Upper lobe of left lung (tissue), 6 donors: ENCODE results near the gene PDZK1IP1. TPM values are rescaled to one million over a fixed set of nuclear protein-coding genes. Genes with fewer than 3 reads are reported as not detected.

Experiments
- ATAC-seq, 2 donors: fragments of 200-7000 bp; cut with Tn5 transposase; one replicate each; pipeline ENCODE4 v1.9.1; 2022; ENCODE audit warnings: mild to moderate bottlenecking in 2 of 2, moderate library complexity in 2 of 2; ENCODE audit not compliant: low FRiP score in 2 of 2
- DNase-seq, 2 donors: peaks; one replicate each; pipeline ENCODE4 v3.0.0-alpha.2; 2019 to 2020
- H3K27ac ChIP-seq, 4 donors: fragments of 200-600 bp; sonication (generic); one replicate each; pipeline ENCODE4 v1.5.1; 2016 to 2019
- H3K27me3 ChIP-seq, 4 donors: fragments of 200-600 bp; sonication (generic); one replicate each; pipeline ENCODE4 v1.5.1; 2017 to 2019
- H3K36me3 ChIP-seq, 4 donors: fragments of 200-600 bp; sonication (generic); one replicate each; pipeline ENCODE4 v1.5.1; 2016 to 2019
- H3K4me1 ChIP-seq, 4 donors: fragments of 200-600 bp; sonication (generic); one replicate each; pipeline ENCODE4 v1.5.1; 2018 to 2019
- H3K4me3 ChIP-seq, 4 donors: fragments of 200-600 bp; sonication (generic); one replicate each; pipeline ENCODE4 v1.5.1; 2017 to 2019; ENCODE audit warnings: mild to moderate bottlenecking in 2 of 4, moderate library complexity in 1 of 4
- H3K9me3 ChIP-seq, 4 donors: fragments of 200-600 bp; sonication (generic); one replicate each; pipeline ENCODE4 v1.5.1; 2018 to 2019
- EP300 ChIP-seq, 4 donors: sonication (generic); formaldehyde crosslinking; IDR thresholded peaks; one replicate each; pipeline ENCODE4 v1.5.1; 2017; ENCODE audit warnings: antibody characterized with exemption in 4 of 4, control low read depth in 2 of 4
- POLR2A ChIP-seq, 4 donors: fragments of 450-650 bp; IDR thresholded peaks; one replicate each; pipeline ENCODE4 v1.5.1; 2016 to 2017; ENCODE audit warnings: antibody characterized with exemption in 4 of 4, mild to moderate bottlenecking in 2 of 4
- POLR2AphosphoS5 ChIP-seq, 2 donors: sonication (generic); formaldehyde crosslinking; IDR thresholded peaks; one replicate each; pipeline ENCODE4 v1.5.1; 2017; ENCODE audit warnings: antibody characterized with exemption in 2 of 2
- WGBS, 2 donors: methylation state at CpG; one replicate each; pipeline ENCODE4 v1.1.5; 2017 to 2018; 5-methylcytosine and 5-hydroxymethylcytosine counted together
- total RNA-seq, 6 donors: library from RNA; depleted of rRNA in 4 of 6; stranded (reverse); fragments of >200 nt in 4 of 6; gene quantifications; one replicate each; pipeline versions ENCODE4 v1.1.0 to v1.2.1, GENCODE V29; 2016 to 2021
- TF ChIP-seq, protein P1 (sequence below), 6 experiments: fragments of 450-650 bp in 4 of 6; fragments of 200-600 bp in 2 of 6; sonication (generic) in 2 of 6; IDR thresholded peaks; one replicate each; pipeline ENCODE4 v1.5.1; 2016 to 2019; ENCODE audit warnings: antibody characterized with exemption in 6 of 6
- donor health status: DM: no; HTN: no; CAD: no; lungs with moderate emphysema.
- donor health status: DM: no; HTN: yes; CAD: no; lungs with severe emphysema.

Gene PDZK1IP1
- total RNA-seq, 6 donors from 2014 or later = 17.8 to 57.6 (median 41.4) TPM

DNA sequence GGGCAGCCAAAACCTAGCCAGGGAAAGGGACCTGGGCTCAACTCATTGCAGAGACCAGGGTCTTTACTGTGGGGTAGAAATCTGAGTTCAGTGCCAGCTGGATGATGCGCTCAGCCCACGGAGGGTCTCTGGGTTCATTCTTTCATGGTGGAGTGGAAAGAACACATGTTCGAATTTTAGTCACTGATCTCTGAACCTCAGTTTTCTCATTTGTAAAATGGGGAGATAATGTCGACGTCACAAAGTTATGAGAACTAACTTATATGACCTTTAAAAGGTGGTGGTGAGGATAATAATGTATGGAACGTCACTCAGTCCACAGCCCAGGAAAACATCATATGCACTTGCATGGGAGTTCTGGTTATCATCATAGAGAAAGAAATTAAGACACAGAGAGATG, 43.4 kb upstream of the PDZK1IP1 start:
- peak overlapping the region; percentile 84 to 91 (median 88) for H3K27ac ChIP-seq
- H3K9me3 ChIP-seq = no peaks in the 10 kb centered on the region
- no peak for DNase-seq
- peaks cover 37 to 51% (median 45%) of the 10 kb centered on the region in 4 donors for H3K4me1 ChIP-seq
- no peak for ATAC-seq
- H3K27me3 ChIP-seq = peaks cover 0 to 48% (median 28%) of the 10 kb centered on the region in 4 donors
- TF ChIP-seq POLR2AphosphoS5 (IDR thresholded peaks at IDR 0.05) (no peak), POLR2A (IDR thresholded peaks at IDR 0.05) (no peak), EP300 (IDR thresholded peaks at IDR 0.05) (no peak)
- TF ChIP-seq, protein P1, sequence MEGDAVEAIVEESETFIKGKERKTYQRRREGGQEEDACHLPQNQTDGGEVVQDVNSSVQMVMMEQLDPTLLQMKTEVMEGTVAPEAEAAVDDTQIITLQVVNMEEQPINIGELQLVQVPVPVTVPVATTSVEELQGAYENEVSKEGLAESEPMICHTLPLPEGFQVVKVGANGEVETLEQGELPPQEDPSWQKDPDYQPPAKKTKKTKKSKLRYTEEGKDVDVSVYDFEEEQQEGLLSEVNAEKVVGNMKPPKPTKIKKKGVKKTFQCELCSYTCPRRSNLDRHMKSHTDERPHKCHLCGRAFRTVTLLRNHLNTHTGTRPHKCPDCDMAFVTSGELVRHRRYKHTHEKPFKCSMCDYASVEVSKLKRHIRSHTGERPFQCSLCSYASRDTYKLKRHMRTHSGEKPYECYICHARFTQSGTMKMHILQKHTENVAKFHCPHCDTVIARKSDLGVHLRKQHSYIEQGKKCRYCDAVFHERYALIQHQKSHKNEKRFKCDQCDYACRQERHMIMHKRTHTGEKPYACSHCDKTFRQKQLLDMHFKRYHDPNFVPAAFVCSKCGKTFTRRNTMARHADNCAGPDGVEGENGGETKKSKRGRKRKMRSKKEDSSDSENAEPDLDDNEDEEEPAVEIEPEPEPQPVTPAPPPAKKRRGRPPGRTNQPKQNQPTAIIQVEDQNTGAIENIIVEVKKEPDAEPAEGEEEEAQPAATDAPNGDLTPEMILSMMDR (IDR thresholded peaks at IDR 0.05) = no peak
- no peak overlapping the region for H3K4me3 ChIP-seq
- H3K36me3 ChIP-seq = no peaks in the 10 kb centered on the region
- WGBS, 2 donors = 74 to 89% methylated on average over 6 of the region's 6 CpGs

DNA sequence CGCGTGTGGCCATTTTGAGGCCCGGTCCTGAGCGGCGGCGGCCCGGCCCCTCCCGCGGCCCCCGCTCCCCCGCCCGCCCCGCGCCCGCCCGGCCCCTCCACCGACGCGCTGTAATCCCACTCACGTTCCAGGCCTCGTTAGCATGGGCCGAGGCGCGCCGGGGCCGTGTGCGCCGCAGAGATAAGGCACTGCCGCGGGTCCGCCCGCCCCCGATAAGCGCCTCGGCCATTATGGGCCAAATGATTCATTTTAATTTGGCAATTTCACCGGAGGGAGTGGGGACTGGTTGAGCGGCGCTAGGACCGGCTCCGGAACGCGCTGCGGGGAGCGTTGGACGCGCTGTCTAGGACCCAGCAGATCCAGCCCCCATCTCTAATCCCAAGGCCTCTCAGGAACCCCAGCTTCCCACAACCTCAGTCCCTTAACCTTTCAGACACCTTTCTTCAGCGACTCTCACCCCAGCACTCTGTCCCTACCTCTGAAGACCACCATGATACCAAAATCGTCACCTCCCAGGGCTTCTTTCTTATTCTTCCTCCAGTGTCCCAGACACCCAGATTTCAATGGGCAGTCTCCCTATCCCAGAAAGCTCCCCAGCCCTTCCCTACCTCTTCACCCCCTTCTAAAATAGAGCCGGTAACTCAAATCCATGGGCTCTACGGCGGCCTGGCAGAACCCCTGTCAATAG, 42.5 kb upstream of the PDZK1IP1 start, which contains the start of gene TAL1:
Gene TAL1, minus strand, starts transcription at position 39 of the 688 bp plus-strand sequence. CDS start 6,337 bp downstream, outside the sequence.
- ATAC-seq = peak; percentile 25 to 54
- peak in 1 of 2 donors; percentile 86 for DNase-seq
- TF ChIP-seq POLR2A (IDR thresholded peaks at IDR 0.05) (no peak), POLR2AphosphoS5 (IDR thresholded peaks at IDR 0.05) (peak; percentile 38 to 53), EP300 (IDR thresholded peaks at IDR 0.05) (peak in 2 of 4 donors; percentile 15 to 69)

DNA sequence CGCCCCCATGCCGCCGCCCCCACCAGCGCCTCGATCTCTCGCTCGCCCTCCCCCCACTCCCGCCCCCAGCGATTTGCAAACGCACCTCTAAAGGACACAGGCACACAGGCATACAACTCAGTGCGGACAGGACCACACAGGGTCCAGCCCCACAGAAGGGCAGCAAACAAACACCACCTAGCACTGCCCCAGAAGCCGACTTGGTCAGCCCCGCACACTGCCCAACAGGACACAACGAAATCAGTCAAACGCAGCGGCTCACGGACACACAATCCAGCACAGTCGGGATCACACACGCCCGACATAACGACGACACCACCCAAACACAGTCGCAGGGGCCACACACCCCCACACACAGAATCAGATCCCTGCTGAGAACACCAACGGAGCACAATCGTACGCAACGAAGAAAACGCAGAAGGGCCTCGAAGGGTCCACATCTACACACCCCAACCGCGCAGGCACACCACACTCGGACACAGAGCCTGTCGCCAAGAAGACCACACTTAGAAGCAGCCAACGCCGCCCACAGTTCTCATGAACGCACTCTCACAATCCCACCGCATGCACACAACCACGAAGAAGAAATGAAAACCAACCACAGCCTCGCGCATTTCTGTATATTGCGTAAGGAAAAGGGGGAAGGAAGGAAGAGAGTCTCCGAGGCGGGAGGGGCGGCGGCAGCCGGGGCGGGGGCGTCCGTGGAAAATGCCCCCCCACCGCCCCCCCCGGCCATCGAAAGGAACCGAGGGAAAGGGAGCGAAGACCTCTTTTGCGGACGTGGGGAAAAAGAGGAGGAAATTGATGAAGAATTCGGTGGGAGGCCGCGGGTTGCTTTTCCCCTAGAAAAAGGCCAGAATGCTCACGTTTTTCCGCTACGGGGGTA, 41.7 kb upstream of the PDZK1IP1 start:
- DNase-seq = peak; percentile 31 to 76

More for the DNA sequence above, 42.5 kb upstream of the PDZK1IP1 start, which contains the start of gene TAL1:
- Histone ChIP-seq H3K4me3 (peak within 1 kb of the TSS; percentile 33 to 56 (median 46)), H3K4me1 (peaks cover 37 to 50% (median 44%) of the 10 kb centered on the region in 4 donors), H3K36me3 (no peaks in the 10 kb centered on the region), H3K27ac (peak within 1 kb of the TSS; percentile 84 to 91 (median 88)), H3K9me3 (no peaks in the 10 kb centered on the region), H3K27me3 (peaks cover 0 to 48% (median 28%) of the 10 kb centered on the region in 4 donors)
- 13 to 22% methylated on average over 19 to 51 of the region's 51 CpGs for WGBS, 2 donors

DNA sequence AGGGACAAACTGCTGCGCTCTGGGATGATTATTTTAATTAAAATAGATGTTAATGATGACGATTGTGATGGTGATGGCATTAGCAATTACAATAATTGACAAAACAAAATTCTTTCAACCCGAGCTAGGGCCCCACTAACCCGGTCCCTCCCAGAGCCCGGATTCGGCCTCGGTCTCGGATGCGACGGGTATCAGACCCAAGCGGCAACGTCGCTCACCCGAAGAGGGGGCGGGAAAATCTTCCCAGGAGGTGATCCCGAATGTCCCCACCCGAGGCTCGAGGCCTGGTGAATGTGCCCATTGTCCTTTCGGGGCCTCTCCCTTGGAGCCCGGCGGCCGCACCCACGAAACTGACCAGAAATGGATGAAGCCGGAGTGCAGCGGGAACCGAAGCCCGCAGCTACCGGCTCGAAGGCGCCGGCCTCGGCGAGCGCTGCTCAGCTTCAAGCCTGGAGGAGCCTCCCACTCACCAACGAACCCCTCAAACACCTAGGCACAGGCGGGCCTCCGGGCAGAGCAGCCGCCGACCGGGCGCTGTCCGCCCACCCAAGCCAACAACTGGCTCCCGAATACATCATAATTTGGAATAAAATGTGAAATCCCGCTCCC, 41.0 kb upstream of the PDZK1IP1 start:
- DNase-seq (peak in 1 of 2 donors; percentile 83), ATAC-seq (no peak)
- no peaks in the 10 kb centered on the region for H3K36me3 ChIP-seq
- peak overlapping the region; percentile 33 to 56 (median 46) for H3K4me3 ChIP-seq
- peaks cover 0 to 57% (median 34%) of the 10 kb centered on the region in 4 donors for H3K27me3 ChIP-seq
- 8 to 10% methylated on average over 20 to 28 of the region's 44 CpGs for WGBS, 2 donors
- H3K4me1 ChIP-seq = peaks cover 37 to 60% (median 45%) of the 10 kb centered on the region in 4 donors
- TF ChIP-seq, protein P1 (IDR thresholded peaks at IDR 0.05) = no peak
- TF ChIP-seq POLR2AphosphoS5 (IDR thresholded peaks at IDR 0.05) = no peak
- no peak for TF ChIP-seq POLR2A (IDR thresholded peaks at IDR 0.05)
- no peak for TF ChIP-seq EP300 (IDR thresholded peaks at IDR 0.05)
- peak overlapping the region; percentile 84 to 91 (median 88) for H3K27ac ChIP-seq
- no peaks in the 10 kb centered on the region for H3K9me3 ChIP-seq

More for the DNA sequence above, 41.7 kb upstream of the PDZK1IP1 start:
- ATAC-seq = peak in 1 of 2 donors; percentile 56
- H3K4me3 ChIP-seq = peak overlapping the region; percentile 33 to 56 (median 46)
- H3K4me1 ChIP-seq = peaks cover 37 to 55% (median 48%) of the 10 kb centered on the region in 4 donors
- H3K27ac ChIP-seq = peak overlapping the region; percentile 84 to 91 (median 88)
- no peaks in the 10 kb centered on the region for H3K36me3 ChIP-seq
- TF ChIP-seq, protein P1 (IDR thresholded peaks at IDR 0.05) = no peak
- TF ChIP-seq POLR2A (IDR thresholded peaks at IDR 0.05) (peak in 2 of 4 donors; percentile 41 to 43), EP300 (IDR thresholded peaks at IDR 0.05) (no peak), POLR2AphosphoS5 (IDR thresholded peaks at IDR 0.05) (peak; percentile 80 to 83)
- H3K27me3 ChIP-seq = peaks cover 0 to 54% (median 31%) of the 10 kb centered on the region in 4 donors
- 3 to 4% methylated on average over 29 to 61 of the region's 62 CpGs for WGBS, 2 donors
- H3K9me3 ChIP-seq = no peaks in the 10 kb centered on the region
